Fibroblast of lung (primary cell): ENCODE measurements around the gene BTC. TPM values are rescaled to one million over a fixed set of nuclear protein-coding genes. Genes with fewer than 3 reads are reported as not detected.

Experiments used
- DNase-seq, 2 donors: peaks; one replicate each; pipeline versions ENCODE4 v3.0.0 to v3.0.0-alpha.2; 2010; ENCODE audit warnings: low read depth in 2 of 2
- H2AFZ ChIP-seq: 2 replicates; pipeline ENCODE4 v1.5.1; 2012; ENCODE audit warnings: low read length, control low read depth, inconsistent platforms
- H3K27ac ChIP-seq: 2 replicates; pipeline ENCODE4 v1.5.1; 2011; ENCODE audit warnings: low read length, control low read depth; ENCODE audit not compliant: insufficient read depth
- H3K27me3 ChIP-seq: 2 replicates; pipeline ENCODE4 v1.5.1; 2011; ENCODE audit warnings: mild to moderate bottlenecking, low read length; ENCODE audit not compliant: control insufficient read depth, insufficient read depth
- H3K36me3 ChIP-seq: 2 replicates; pipeline ENCODE4 v1.5.1; 2011; ENCODE audit warnings: low read length; ENCODE audit not compliant: control insufficient read depth, insufficient read depth
- H3K4me1 ChIP-seq: 2 replicates; pipeline ENCODE4 v1.5.1; 2011; ENCODE audit warnings: low read length; ENCODE audit not compliant: control insufficient read depth, insufficient read depth; ENCODE audit errors: extremely low read depth
- H3K4me2 ChIP-seq: 2 replicates; pipeline ENCODE4 v1.5.1; 2011; ENCODE audit warnings: low read length, control low read depth; ENCODE audit not compliant: insufficient read depth; ENCODE audit errors: extremely low read depth
- H3K4me3 ChIP-seq, 4 experiments: fragments of 200-600 bp in 1 of 4; sonication (generic) in 1 of 4; replicated peaks in 1 of 4; 2 replicates each; pipeline ENCODE4 v1.5.1; 2011 to 2016; ENCODE audit warnings: low read length in 4 of 4, low read depth in 3 of 4, mild to moderate bottlenecking in 3 of 4, control low read depth in 2 of 4, inconsistent platforms in 1 of 4, mixed read lengths in 1 of 4; ENCODE audit not compliant: insufficient read depth in 1 of 4; ENCODE audit errors: control extremely low read depth in 1 of 4
- H3K79me2 ChIP-seq: 2 replicates; pipeline ENCODE4 v1.5.1; 2012; ENCODE audit warnings: mild to moderate bottlenecking, low read length, inconsistent platforms; ENCODE audit not compliant: control insufficient read depth, insufficient read depth
- H3K9ac ChIP-seq: 2 replicates; pipeline ENCODE4 v1.5.1; 2011; ENCODE audit warnings: mild to moderate bottlenecking, low read length, control low read depth; ENCODE audit not compliant: insufficient read depth
- H3K9me3 ChIP-seq: 2 replicates; pipeline ENCODE4 v1.5.1; 2012; ENCODE audit warnings: low read depth, low read length; ENCODE audit not compliant: control insufficient read depth, insufficient read depth
- H4K20me1 ChIP-seq: 2 replicates; pipeline ENCODE4 v1.5.1; 2011; ENCODE audit warnings: low read length; ENCODE audit not compliant: control insufficient read depth, insufficient read depth; ENCODE audit errors: extremely low read depth
- EZH2 ChIP-seq: IDR thresholded peaks from 2 replicates; pipeline ENCODE4 v1.5.1; 2012; ENCODE audit warnings: low read length, control low read depth, mild to moderate bottlenecking; ENCODE audit errors: missing control alignments
- polyA minus RNA-seq: library from RNA; depleted of rRNA, polyadenylated mRNA; stranded (reverse); fragments of >200 nt; gene quantifications from 2 replicates; pipeline ENCODE4 v1.2.3, GENCODE V29; 2011; ENCODE audit warnings: low replicate concordance
- polyA plus RNA-seq, 2 donors: library from polyadenylated mRNA; depleted of rRNA in 1 of 2; stranded (reverse) in 1 of 2; unstranded in 1 of 2; fragments of >200 nt; gene quantifications; 2 replicates each; pipeline ENCODE4 v1.2.1, GENCODE V29; 2011 to 2012; ENCODE audit warnings: missing spikeins in 1 of 2
- total RNA-seq: library from RNA; depleted of rRNA; stranded (reverse); fragments of >200 nt; gene quantifications from 2 replicates; pipeline ENCODE4 v1.2.1, GENCODE V29; 2014
- TF ChIP-seq, protein P1 (sequence below), 2 donors: IDR thresholded peaks in 1 of 2; conservative IDR thresholded peaks in 1 of 2; 1 replicate in 1 of 2; 2 replicates in 1 of 2; pipeline ENCODE4 v1.5.1; 2011 to 2012; ENCODE audit warnings: low read length in 2 of 2, control low read depth in 1 of 2, inconsistent platforms in 1 of 2, low read depth in 1 of 2, mild to moderate bottlenecking in 1 of 2

BTC gene, protein sequence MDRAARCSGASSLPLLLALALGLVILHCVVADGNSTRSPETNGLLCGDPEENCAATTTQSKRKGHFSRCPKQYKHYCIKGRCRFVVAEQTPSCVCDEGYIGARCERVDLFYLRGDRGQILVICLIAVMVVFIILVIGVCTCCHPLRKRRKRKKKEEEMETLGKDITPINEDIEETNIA
- total RNA-seq (3.1 and 7.8 TPM in 2 replicates), polyA plus RNA-seq (0.33 and 0.41 TPM in 2 replicates), polyA minus RNA-seq (not detected in 2 replicates)
- polyA plus RNA-seq (2012), result 0.19 and 0.24 TPM in 2 replicates

DNA sequence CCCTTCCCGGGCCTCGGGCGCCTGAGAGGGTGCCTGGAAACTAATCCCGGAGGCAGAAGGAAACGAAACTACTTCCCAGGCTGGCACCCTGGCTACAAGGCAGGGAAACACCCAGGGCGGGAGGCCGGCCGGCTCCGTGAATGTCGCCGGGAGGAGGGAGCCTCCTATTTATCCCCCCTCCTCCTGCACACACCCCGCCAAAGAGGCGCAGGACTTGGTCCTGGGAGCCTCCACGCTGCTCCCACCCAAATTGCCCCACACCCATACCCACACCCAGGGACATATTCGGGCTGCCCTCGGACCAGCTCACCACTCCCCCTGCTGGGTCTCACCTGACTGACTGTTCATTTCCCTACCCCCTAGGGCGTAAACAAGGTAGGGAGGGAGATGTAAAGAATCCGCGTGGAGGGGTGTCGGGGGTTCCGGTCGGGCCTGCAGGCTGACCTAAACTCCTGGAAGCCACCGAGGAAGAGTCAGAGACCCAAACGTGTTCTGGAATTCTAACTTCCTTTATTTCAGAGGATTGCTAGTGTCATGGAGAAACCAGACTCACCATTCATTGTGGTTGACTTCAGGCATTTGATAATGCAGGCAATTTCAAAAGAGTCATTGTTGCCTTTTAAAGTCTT, at the start of gene BTC:
TSS of gene BTC (minus strand) at position 142 of the 629 bp plus-strand sequence. CDS start 198 bp downstream, outside the sequence.
- Histone ChIP-seq H3K9ac (peak within 1 kb of the TSS; percentile 50), H2AFZ (peak within 1 kb of the TSS; percentile 70), H3K4me1 (no peaks in the 10 kb centered on the region), H3K4me3 (peak within 1 kb of the TSS; percentile 66 to 74 (median 66)), H3K4me2 (peak within 1 kb of the TSS; percentile 99), H3K9me3 (no peaks in the 10 kb centered on the region), H3K27me3 (peaks cover 16% of the 10 kb centered on the region), H3K36me3 (no peaks in the 10 kb centered on the region), H3K79me2 (no peaks in the 10 kb centered on the region), H4K20me1 (no peaks in the 10 kb centered on the region), H3K27ac (no peak within 1 kb of the TSS)
- DNase-seq, result peak; percentile 6 to 27
- TF ChIP-seq, protein P1, sequence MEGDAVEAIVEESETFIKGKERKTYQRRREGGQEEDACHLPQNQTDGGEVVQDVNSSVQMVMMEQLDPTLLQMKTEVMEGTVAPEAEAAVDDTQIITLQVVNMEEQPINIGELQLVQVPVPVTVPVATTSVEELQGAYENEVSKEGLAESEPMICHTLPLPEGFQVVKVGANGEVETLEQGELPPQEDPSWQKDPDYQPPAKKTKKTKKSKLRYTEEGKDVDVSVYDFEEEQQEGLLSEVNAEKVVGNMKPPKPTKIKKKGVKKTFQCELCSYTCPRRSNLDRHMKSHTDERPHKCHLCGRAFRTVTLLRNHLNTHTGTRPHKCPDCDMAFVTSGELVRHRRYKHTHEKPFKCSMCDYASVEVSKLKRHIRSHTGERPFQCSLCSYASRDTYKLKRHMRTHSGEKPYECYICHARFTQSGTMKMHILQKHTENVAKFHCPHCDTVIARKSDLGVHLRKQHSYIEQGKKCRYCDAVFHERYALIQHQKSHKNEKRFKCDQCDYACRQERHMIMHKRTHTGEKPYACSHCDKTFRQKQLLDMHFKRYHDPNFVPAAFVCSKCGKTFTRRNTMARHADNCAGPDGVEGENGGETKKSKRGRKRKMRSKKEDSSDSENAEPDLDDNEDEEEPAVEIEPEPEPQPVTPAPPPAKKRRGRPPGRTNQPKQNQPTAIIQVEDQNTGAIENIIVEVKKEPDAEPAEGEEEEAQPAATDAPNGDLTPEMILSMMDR (conservative IDR thresholded peaks at IDR 0.05 in 1 of 2, IDR thresholded peaks at IDR 0.05 in 1 of 2; ENCODE audit: low read depth in 1 of 2, low read length in 2 of 2), result peak; percentile 33 to 51
- TF ChIP-seq EZH2, result no peak

DNA sequence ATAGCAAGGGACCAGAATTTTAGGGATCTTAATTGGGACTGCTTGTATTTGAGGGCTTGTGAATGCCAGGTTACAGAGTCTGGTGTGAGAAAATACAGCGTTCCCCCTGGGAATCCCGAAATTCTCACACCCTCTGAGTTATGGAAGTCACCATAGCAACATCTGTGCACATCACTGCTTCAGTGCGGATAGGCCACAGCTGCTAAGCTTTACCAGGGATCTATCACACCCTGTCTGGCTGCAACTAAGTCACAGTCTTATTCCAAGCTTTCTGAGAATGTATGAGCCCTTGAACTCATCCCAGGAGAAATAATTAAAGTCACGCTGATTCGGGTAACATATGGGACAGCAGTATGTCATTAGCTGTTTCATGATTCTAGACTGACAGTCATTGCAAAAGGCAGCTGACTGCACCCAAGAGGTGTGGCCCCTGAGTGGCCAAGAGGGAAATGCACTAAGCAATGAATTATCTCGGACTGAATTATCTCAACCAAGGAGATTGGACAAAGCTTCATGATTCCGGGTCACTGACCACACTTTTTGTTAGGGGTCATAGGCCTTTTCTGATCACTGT, 46.7 kb upstream of the BTC start:
- Histone ChIP-seq H3K9ac (no peak overlapping the region), H3K27me3 (no peaks in the 10 kb centered on the region), H3K79me2 (no peaks in the 10 kb centered on the region), H3K27ac (no peak overlapping the region), H3K4me1 (no peaks in the 10 kb centered on the region), H3K4me3 (no peak overlapping the region), H3K4me2 (no peak overlapping the region), H3K36me3 (no peaks in the 10 kb centered on the region), H4K20me1 (no peaks in the 10 kb centered on the region), H2AFZ (no peak overlapping the region), H3K9me3 (no peaks in the 10 kb centered on the region)
- TF ChIP-seq, protein P1 (conservative IDR thresholded peaks at IDR 0.05 in 1 of 2, IDR thresholded peaks at IDR 0.05 in 1 of 2; ENCODE audit: low read depth in 1 of 2, low read length in 2 of 2), result no peak
- no peak for TF ChIP-seq EZH2
- peak in 1 of 2 donors; percentile 4 for DNase-seq

DNA sequence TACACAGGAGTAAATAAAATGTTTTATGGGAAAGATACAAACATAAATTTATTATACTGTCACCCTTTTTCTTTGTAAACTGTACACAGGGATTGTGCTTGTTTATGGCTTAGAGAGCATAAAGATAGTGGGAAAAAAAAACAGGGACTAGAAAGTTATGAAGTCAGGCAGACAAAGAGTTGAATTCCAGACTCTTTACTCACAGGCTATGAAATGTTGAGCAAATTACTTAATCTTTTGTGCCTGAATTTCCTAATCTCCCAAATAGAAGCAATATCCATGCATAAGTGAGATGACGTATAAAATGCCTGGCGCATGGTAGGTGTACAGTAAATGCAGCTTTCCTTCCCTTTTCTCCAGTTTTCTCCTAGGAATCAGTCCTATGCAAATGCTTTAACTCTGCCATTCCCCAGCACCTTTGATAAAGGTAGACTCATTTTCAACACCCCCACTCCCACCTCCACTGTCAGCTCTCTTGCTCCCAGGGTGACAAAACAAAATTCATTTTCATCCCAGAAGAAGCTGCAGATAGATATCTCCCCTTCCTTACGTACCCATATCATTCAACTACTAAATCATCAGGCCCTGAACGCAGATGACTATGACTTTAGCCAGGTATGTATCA, 44.5 kb upstream of the BTC start:
- no peaks in the 10 kb centered on the region for H3K36me3 ChIP-seq
- TF ChIP-seq, protein P1 (conservative IDR thresholded peaks at IDR 0.05 in 1 of 2, IDR thresholded peaks at IDR 0.05 in 1 of 2; ENCODE audit: low read depth in 1 of 2, low read length in 2 of 2), result no peak
- no peak for TF ChIP-seq EZH2
- H3K9ac ChIP-seq, result no peak overlapping the region
- H3K79me2 ChIP-seq, result no peaks in the 10 kb centered on the region
- peak; percentile 45 to 66 for DNase-seq
- H3K4me2 ChIP-seq, result no peak overlapping the region
- H2AFZ ChIP-seq, result no peak overlapping the region
- H3K27ac ChIP-seq, result no peak overlapping the region
- no peaks in the 10 kb centered on the region for H3K27me3 ChIP-seq
- H3K4me3 ChIP-seq, result no peak overlapping the region
- no peaks in the 10 kb centered on the region for H4K20me1 ChIP-seq
- no peaks in the 10 kb centered on the region for H3K9me3 ChIP-seq
- H3K4me1 ChIP-seq, result no peaks in the 10 kb centered on the region
